GM19023 (cell line): ENCODE measurements around the gene PCDHGC4.

Experiments used
- ATAC-seq: cut with Tn5 transposase; IDR thresholded peaks from one replicate; pipeline ENCODE4 v1.9.1; 2021; ENCODE audit warnings: mild to moderate bottlenecking, moderate library complexity; ENCODE audit not compliant: unreplicated experiment

PCDHGC4 gene

GRCh38 chr5:141489841-141490240 lies 5.0 kb downstream of the PCDHGC4 start:
- no peak for ATAC-seq

- ATAC-seq: no peak
These were observed 5.4 kb downstream of the PCDHGC4 start for GRCh38 chr5:141490271-141490670.

DNA sequence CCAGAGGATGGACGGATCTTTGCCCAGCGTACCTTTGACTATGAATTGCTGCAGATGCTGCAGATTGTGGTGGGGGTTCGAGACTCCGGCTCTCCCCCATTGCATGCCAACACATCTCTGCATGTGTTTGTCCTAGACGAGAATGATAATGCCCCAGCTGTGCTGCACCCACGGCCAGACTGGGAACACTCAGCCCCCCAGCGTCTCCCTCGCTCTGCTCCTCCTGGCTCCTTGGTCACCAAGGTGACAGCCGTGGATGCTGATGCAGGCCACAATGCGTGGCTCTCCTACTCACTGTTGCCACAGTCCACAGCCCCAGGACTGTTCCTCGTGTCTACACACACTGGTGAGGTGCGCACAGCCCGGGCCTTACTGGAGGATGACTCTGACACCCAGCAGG lies 5.9 kb downstream of the PCDHGC4 start:
- ATAC-seq: no peak

DNA sequence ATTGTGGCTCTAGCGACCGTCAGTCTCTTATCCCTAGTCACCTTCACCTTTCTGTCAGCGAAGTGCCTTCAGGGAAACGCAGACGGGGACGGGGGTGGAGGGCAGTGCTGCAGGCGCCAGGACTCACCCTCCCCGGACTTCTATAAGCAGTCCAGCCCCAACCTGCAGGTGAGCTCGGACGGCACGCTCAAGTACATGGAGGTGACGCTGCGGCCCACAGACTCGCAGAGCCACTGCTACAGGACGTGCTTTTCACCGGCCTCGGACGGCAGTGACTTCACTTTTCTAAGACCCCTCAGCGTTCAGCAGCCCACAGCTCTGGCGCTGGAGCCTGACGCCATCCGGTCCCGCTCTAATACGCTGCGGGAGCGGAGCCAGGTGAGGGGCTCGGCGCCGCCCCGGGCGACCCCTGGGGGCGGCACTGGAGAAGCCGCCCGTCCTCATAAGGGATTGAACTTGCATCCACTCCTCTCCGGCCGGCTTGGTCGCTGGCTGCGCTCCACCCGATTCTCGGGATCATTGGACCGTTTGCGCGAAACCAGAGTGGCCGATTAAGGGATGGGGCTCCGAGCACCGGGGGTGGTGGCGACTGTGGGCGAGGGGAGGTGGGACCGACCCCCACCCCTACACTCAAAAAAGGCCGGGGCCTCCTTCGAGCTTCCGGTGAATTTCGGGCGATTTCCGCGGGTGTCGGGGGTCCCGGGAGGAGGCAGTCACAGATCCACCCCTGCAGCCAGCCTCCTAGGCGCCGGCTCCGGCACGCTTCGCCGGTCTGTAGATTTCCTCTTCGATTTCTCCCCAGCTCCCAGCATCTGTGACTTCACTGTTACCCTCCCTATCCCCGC lies 6.7 kb downstream of the PCDHGC4 start:
- no peak for ATAC-seq

DNA sequence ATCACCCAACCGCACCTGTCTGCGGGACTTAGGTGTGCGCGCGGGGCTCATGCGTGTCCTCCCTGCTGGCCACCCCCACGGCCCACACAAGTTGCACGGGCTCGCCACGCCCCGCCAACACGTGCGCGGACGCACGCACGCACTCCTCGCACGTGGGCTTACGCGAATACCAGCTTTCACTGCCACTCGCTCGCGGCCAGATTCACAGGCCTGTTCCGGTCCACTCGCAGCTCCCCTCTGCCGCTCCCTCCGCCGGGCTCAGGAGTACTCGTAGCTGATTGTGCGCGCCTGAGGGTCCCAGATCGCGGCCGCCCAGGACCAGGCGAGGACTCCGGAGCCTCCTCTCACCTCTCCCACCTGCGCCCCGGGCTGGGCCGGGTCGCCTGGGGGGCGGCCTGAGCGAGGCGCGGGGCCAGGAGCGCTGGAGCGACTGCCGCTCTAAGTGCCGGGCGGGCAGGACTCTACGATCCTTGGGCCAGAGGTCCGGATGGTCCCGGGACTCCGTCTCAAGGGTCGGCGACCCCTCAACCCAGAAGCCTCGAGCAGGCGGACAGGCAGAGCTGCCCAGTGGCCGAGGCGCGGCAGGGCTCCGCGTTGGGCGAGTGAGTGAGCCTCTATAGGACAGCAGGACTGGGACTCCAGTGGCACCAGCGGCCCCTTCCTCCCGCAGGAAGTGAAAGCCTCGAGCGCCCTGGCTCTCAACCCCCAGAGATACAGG lies 7.5 kb downstream of the PCDHGC4 start:
- peak; percentile 53 for ATAC-seq

- no peak for ATAC-seq
These were observed 8.9 kb downstream of the PCDHGC4 start for GRCh38 chr5:141493500-141494422.

DNA sequence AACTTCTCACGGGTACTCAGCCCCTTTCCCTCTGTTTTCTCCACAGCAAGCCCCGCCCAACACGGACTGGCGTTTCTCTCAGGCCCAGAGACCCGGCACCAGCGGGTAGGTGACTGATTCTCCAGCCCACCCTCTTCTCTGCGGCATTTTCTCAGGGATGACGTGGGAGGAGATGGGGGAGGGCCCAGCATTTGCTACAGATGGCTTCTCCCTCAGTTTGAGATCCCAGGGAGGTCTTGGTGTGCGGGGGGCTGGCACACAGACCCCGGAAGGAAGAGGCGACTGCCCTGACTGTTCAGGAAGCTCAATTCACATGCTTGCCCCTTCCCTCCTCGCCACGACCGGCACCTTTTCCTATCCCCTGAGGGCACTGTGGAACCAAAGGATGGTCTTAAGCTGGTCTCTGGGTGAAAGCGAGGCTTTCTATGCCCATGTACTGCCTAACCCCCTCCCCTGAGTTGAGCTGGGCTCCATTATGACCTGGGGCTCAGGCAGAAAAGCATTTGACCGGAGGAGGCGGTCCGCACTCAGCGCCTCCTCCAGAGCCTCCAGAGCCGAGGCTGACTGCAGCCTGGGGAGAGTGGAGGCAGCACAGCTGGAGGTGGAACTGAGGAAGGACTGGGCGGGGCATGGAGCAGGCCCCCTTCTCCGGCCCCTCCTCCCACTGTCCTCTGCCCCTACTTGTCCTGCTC lies 10.1 kb downstream of the PCDHGC4 start:
- no peak for ATAC-seq

- no peak for ATAC-seq
These were observed 10.6 kb downstream of the PCDHGC4 start for GRCh38 chr5:141495453-141495811.

DNA sequence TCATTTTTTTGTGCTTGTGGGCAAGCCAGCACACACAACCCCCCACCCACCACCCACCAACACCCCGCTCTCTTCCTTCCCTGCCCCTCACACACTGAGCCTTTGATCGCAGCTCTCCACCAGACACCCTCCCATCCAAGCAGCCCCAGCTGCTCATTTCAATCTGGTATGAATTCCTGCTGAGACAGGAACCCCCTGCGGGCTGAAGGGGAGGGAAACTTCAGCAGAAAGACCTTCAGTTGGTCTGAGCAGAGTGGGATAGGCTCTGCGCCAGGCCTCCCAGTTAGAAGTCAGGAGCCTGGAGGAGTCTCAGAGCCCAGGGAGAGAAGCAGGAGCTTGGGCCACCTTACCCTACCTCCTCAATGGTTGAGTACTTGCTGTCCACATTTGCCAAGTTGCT lies 11.2 kb downstream of the PCDHGC4 start:
- no peak for ATAC-seq

DNA sequence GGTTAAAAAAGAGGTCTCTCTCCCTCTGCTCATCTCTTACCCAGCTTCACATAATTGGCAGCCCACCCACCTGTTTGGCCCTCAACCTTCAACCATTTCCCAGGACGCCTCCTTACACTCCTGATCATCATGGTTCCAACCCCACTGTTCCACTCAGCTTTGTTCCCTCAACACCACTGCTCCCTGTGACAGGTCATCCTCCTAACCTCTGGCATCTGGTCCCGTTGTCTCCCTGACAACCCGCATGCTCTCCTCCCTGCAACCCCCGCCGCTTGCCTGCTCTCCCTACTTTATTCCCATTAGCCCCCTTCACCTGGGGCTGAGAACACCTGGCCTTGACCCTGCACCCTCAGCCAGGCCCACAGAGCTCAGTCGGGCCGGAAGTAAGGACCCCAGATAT lies 16.9 kb downstream of the PCDHGC4 start:
- no peak for ATAC-seq

DNA sequence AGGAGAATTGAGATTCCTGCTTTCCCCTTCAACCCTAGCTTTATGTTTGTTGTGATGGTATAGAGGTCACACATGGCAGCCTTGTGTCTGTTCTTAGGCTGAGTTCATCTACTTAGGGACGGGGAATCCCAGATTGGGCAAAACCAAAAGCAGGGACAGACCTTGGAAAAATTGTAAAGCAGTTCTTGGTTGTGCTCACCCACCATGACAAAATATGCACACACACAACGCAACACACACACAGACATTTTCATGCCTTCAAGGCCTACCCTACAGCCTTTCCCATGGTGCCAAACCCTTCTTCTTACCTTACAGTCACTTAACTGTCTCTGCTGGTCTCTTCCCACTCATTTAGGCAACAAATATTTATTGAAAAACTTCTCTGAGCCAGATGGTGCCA lies 18.9 kb downstream of the PCDHGC4 start:
- no peak for ATAC-seq

DNA sequence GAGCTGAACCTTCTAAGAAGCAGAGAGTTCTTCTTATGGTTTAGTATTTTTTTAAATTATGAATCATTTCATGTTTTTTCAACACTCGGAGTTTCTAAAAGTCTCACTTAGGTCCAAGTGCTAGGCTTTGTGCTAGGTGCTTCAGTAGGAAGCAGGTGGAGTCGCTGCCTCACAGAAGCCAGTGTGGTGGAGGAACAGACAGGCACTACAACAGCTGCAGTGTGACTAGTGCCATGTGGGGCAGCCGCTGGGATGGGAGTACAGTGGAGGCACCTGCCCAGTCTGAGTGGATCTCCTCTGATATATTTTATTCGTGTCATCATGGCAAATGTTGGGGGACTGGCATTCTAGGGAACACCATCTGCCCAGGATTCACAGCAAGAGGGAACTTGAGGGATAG lies 19.4 kb downstream of the PCDHGC4 start:
- no peak for ATAC-seq

- ATAC-seq: no peak
These were observed 21.7 kb downstream of the PCDHGC4 start for GRCh38 chr5:141506381-141507155.

DNA sequence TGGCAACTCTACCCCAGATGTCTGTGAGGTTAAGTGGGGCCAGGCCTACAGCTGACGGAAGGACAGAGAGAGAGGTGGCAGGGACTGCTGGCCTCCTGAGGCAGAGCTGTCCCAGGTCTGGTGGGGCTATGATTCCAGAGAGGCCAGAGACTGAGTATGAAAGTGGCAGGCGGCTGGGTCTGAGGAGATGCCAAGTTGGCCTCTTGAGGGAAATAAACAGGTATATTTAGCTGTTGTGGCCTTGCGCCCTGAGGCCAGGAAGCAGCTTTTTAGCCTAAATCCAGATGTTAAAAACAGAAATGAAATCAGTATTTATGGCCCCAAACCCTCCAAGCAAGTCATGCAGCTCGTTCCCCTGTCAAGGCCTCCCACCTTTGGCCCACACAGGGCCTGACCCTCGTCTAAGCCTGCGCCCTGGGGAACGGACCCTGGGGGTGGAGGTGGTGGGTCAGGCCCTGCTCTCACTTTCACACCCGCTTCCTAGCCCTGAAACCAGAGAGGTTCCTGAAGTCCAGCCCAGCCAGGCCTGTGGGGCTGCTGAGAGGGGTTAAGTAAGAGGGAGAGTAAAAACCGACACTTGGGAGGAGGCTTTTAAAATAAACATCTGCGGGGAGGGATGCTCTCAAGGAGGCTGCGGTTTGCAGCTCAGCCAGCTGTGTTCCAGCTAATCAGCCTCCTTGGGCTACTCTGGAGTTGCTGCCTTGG lies 22.7 kb downstream of the PCDHGC4 start:
- ATAC-seq: peak; percentile 39

GRCh38 chr5:141508440-141508797 lies 23.6 kb downstream of the PCDHGC4 start:
- ATAC-seq: no peak

DNA sequence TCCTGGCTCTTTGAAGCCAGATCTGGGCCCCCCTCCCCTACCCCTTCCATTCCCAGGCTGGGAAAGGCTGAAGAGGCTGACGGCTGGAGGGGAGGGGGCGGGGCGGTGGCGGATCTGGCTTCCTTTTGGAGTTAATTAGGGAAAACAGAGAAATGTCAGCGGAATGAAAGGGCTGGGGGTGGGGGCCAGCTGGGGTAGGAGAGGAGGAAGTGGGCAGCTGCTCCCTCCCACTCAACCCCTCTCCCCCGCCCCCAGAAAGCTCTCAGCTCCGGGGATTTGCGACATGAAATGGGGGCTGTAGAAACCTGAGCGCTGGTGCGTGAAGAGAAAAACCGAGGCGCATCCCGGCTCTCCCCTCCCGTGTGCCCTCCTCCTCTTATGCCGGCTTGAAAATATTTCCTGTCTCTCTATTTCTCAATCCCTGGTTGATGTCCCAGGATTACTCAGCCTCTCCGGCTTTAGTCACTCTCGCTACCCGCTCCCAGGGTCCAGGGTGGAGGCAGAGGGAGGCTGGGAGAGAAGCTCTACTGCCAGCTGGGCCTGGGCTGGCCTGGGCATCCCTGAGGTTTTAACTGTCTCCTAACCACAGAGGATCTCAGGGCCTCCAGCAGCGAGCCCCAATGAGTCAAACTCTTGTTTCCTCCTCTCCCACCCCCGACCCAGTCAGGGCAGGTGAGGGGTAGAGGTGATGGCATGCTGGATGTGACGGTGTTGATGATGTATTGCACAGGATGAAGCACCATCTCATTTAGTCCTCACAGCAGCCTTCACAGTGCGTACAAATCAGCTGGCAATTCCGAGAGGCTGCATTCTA lies 24.2 kb downstream of the PCDHGC4 start:
- no peak for ATAC-seq

DNA sequence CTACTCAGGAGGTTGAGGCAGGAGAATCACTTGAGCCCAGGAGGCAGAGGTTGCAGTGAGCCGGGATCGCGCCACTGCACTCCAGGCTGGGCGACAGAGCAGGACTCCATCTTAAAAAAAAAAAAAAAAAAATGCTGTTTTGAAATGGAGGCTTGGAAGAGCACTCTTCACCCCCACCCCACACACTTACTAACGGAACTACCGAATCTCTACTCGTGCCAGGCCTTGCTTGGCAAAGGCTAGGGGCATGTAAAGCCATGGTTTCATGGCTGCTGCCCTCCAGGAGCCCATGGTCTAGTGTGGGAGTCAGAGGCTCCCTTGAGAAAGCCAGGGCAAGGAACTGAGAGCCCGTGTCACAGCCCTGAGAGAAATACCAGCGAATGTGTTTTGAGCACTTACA lies 25.3 kb downstream of the PCDHGC4 start:
- ATAC-seq: no peak

DNA sequence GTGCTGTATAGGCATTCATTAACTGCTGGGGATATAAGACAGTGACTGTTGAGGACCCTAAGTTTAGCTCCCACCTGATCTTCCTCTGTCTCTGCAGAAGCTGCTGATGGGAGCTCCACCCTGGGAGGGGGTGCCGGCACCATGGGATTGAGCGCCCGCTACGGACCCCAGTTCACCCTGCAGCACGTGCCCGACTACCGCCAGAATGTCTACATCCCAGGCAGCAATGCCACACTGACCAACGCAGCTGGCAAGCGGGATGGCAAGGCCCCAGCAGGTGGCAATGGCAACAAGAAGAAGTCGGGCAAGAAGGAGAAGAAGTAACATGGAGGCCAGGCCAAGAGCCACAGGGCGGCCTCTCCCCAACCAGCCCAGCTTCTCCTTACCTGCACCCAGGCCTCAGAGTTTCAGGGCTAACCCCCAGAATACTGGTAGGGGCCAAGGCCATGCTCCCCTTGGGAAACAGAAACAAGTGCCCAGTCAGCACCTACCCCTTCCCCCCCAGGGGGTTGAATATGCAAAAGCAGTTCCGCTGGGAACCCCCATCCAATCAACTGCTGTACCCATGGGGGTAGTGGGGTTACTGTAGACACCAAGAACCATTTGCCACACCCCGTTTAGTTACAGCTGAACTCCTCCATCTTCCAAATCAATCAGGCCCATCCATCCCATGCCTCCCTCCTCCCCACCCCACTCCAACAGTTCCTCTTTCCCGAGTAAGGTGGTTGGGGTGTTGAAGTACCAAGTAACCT lies 26.2 kb downstream of the PCDHGC4 start:
- peak; percentile 25 for ATAC-seq
